ENCODE measurements around the gene EXOC7.
"Not testable (repeated sequence)": the region's sequence is repeated elsewhere in the genome, so short reads cannot be mapped to it uniquely, and the experiment has no call there.

The EXOC7 gene

GRCh38 chr17:76044475-76045007, 59.0 kb downstream of the EXOC7 start:
- peaks cover 98% of the 10 kb centered on the region for H3K36me3 ChIP-seq (ENCODE audit: control insufficient read depth, insufficient read depth, low read length)
- not testable (repeated sequence) for H3K4me1 ChIP-seq (ENCODE audit: control insufficient read depth, insufficient read depth, low read length, poor library complexity, severe bottlenecking); H3K4me3 ChIP-seq (ENCODE audit: extremely low read depth, insufficient read depth, low read length, poor library complexity, severe bottlenecking); H3K27ac ChIP-seq (ENCODE audit: low read depth, low read length, severe bottlenecking); H3K9me3 ChIP-seq (ENCODE audit: control insufficient read depth, low read length)
- WGBS, 2 experiments (ENCODE audit: insufficient coverage in 2 of 2): 90 to 98% methylated on average over 8 to 10 of the region's 11 CpGs

- not testable (repeated sequence) for H3K4me3 ChIP-seq (ENCODE audit: extremely low read depth, insufficient read depth, low read length, poor library complexity, severe bottlenecking); H3K9me3 ChIP-seq (ENCODE audit: control insufficient read depth, low read length); H3K27ac ChIP-seq (ENCODE audit: low read depth, low read length, severe bottlenecking); H3K4me1 ChIP-seq (ENCODE audit: control insufficient read depth, insufficient read depth, low read length, poor library complexity, severe bottlenecking)
- WGBS, 2 experiments (ENCODE audit: insufficient coverage in 2 of 2): 89 to 100% methylated on average over 2 to 3 of the region's 3 CpGs
- peaks cover 93% of the 10 kb centered on the region for H3K36me3 ChIP-seq (ENCODE audit: control insufficient read depth, insufficient read depth, low read length)
Measured at GRCh38 chr17:76042868-76043267, 60.7 kb downstream of the EXOC7 start.

- Histone ChIP-seq H3K4me3 (ENCODE audit: extremely low read depth, insufficient read depth, low read length, poor library complexity, severe bottlenecking) (no peak overlapping the region), H3K4me1 (ENCODE audit: control insufficient read depth, insufficient read depth, low read length, poor library complexity, severe bottlenecking) (no peaks in the 10 kb centered on the region), H3K9me3 (ENCODE audit: control insufficient read depth, low read length) (no peaks in the 10 kb centered on the region), H3K36me3 (ENCODE audit: control insufficient read depth, insufficient read depth, low read length) (peaks cover 74% of the 10 kb centered on the region), H3K27ac (ENCODE audit: low read depth, low read length, severe bottlenecking) (peak overlapping the region; percentile 23)
- WGBS, 2 experiments (ENCODE audit: insufficient coverage in 2 of 2): 57 to 65% methylated on average over 2 to 3 of the region's 6 CpGs
Measured at GRCh38 chr17:76040376-76040775, 63.2 kb downstream of the EXOC7 start.

GRCh38 chr17:76039121-76039520, 64.5 kb downstream of the EXOC7 start:
- 83 to 94% methylated on average over 6 of the region's 6 CpGs for WGBS, 2 experiments (ENCODE audit: insufficient coverage in 2 of 2)
- Histone ChIP-seq H3K4me1 (ENCODE audit: control insufficient read depth, insufficient read depth, low read length, poor library complexity, severe bottlenecking) (no peaks in the 10 kb centered on the region), H3K36me3 (ENCODE audit: control insufficient read depth, insufficient read depth, low read length) (peaks cover 62% of the 10 kb centered on the region), H3K4me3 (ENCODE audit: extremely low read depth, insufficient read depth, low read length, poor library complexity, severe bottlenecking) (no peak overlapping the region), H3K27ac (ENCODE audit: low read depth, low read length, severe bottlenecking) (no peak overlapping the region), H3K9me3 (ENCODE audit: control insufficient read depth, low read length) (no peaks in the 10 kb centered on the region)

GRCh38 chr17:76038050-76038449, 65.5 kb downstream of the EXOC7 start:
- no peak overlapping the region for H3K4me3 ChIP-seq (ENCODE audit: extremely low read depth, insufficient read depth, low read length, poor library complexity, severe bottlenecking)
- peaks cover 1% of the 10 kb centered on the region for H3K9me3 ChIP-seq (ENCODE audit: control insufficient read depth, low read length)
- no peak overlapping the region for H3K27ac ChIP-seq (ENCODE audit: low read depth, low read length, severe bottlenecking)
- H3K4me1 ChIP-seq (ENCODE audit: control insufficient read depth, insufficient read depth, low read length, poor library complexity, severe bottlenecking): no peaks in the 10 kb centered on the region
- H3K36me3 ChIP-seq (ENCODE audit: control insufficient read depth, insufficient read depth, low read length): peaks cover 51% of the 10 kb centered on the region
- WGBS, 2 experiments (ENCODE audit: insufficient coverage in 2 of 2): 93 to 94% methylated on average over 3 of the region's 3 CpGs

GRCh38 chr17:76036497-76037261, 66.9 kb downstream of the EXOC7 start:
- no peaks in the 10 kb centered on the region for H3K4me1 ChIP-seq (ENCODE audit: control insufficient read depth, insufficient read depth, low read length, poor library complexity, severe bottlenecking)
- peaks cover 38% of the 10 kb centered on the region for H3K36me3 ChIP-seq (ENCODE audit: control insufficient read depth, insufficient read depth, low read length)
- 73 to 76% methylated on average over 17 of the region's 22 CpGs for WGBS, 2 experiments (ENCODE audit: insufficient coverage in 2 of 2)
- no peak overlapping the region for H3K27ac ChIP-seq (ENCODE audit: low read depth, low read length, severe bottlenecking)
- no peak overlapping the region for H3K4me3 ChIP-seq (ENCODE audit: extremely low read depth, insufficient read depth, low read length, poor library complexity, severe bottlenecking)
- H3K9me3 ChIP-seq (ENCODE audit: control insufficient read depth, low read length): peaks cover 5% of the 10 kb centered on the region

GRCh38 chr17:76034428-76035350, 68.9 kb downstream of the EXOC7 start:
- H3K36me3 ChIP-seq (ENCODE audit: control insufficient read depth, insufficient read depth, low read length): peaks cover 18% of the 10 kb centered on the region
- 90 to 92% methylated on average over 9 to 12 of the region's 13 CpGs for WGBS, 2 experiments (ENCODE audit: insufficient coverage in 2 of 2)
- peaks cover 5% of the 10 kb centered on the region for H3K9me3 ChIP-seq (ENCODE audit: control insufficient read depth, low read length)
- no peaks in the 10 kb centered on the region for H3K4me1 ChIP-seq (ENCODE audit: control insufficient read depth, insufficient read depth, low read length, poor library complexity, severe bottlenecking)
- no peak overlapping the region for H3K4me3 ChIP-seq (ENCODE audit: extremely low read depth, insufficient read depth, low read length, poor library complexity, severe bottlenecking)
- H3K27ac ChIP-seq (ENCODE audit: low read depth, low read length, severe bottlenecking): no peak overlapping the region

GRCh38 chr17:76033139-76033538, 70.4 kb downstream of the EXOC7 start:
- 95 to 96% methylated on average over 6 of the region's 6 CpGs for WGBS, 2 experiments (ENCODE audit: insufficient coverage in 2 of 2)
- Histone ChIP-seq H3K4me1 (ENCODE audit: control insufficient read depth, insufficient read depth, low read length, poor library complexity, severe bottlenecking) (no peaks in the 10 kb centered on the region), H3K9me3 (ENCODE audit: control insufficient read depth, low read length) (peaks cover 5% of the 10 kb centered on the region), H3K36me3 (ENCODE audit: control insufficient read depth, insufficient read depth, low read length) (peaks cover 6% of the 10 kb centered on the region), H3K4me3 (ENCODE audit: extremely low read depth, insufficient read depth, low read length, poor library complexity, severe bottlenecking) (no peak overlapping the region), H3K27ac (ENCODE audit: low read depth, low read length, severe bottlenecking) (no peak overlapping the region)

GRCh38 chr17:76032780-76033108, 70.8 kb downstream of the EXOC7 start:
- peaks cover 5% of the 10 kb centered on the region for H3K9me3 ChIP-seq (ENCODE audit: control insufficient read depth, low read length)
- H3K36me3 ChIP-seq (ENCODE audit: control insufficient read depth, insufficient read depth, low read length): peaks cover 4% of the 10 kb centered on the region
- H3K4me3 ChIP-seq (ENCODE audit: extremely low read depth, insufficient read depth, low read length, poor library complexity, severe bottlenecking): no peak overlapping the region
- WGBS, 2 experiments (ENCODE audit: insufficient coverage in 2 of 2): 98 to 100% methylated on average over 1 to 4 of the region's 5 CpGs
- no peak overlapping the region for H3K27ac ChIP-seq (ENCODE audit: low read depth, low read length, severe bottlenecking)
- H3K4me1 ChIP-seq (ENCODE audit: control insufficient read depth, insufficient read depth, low read length, poor library complexity, severe bottlenecking): no peaks in the 10 kb centered on the region

GRCh38 chr17:76032073-76032779, 71.4 kb downstream of the EXOC7 start:
- H3K27ac ChIP-seq (ENCODE audit: low read depth, low read length, severe bottlenecking): no peak overlapping the region
- no peaks in the 10 kb centered on the region for H3K36me3 ChIP-seq (ENCODE audit: control insufficient read depth, insufficient read depth, low read length)
- H3K9me3 ChIP-seq (ENCODE audit: control insufficient read depth, low read length): peaks cover 5% of the 10 kb centered on the region
- H3K4me3 ChIP-seq (ENCODE audit: extremely low read depth, insufficient read depth, low read length, poor library complexity, severe bottlenecking): no peak overlapping the region
- 95 to 96% methylated on average over 15 to 17 of the region's 20 CpGs for WGBS, 2 experiments (ENCODE audit: insufficient coverage in 2 of 2)
- no peaks in the 10 kb centered on the region for H3K4me1 ChIP-seq (ENCODE audit: control insufficient read depth, insufficient read depth, low read length, poor library complexity, severe bottlenecking)

All from mesodermal cell (in vitro differentiated cells).